IMR-90 (cell line): ENCODE data around the gene COL17A1. TPM values are rescaled to one million over a fixed set of nuclear protein-coding genes. Genes with fewer than 3 reads are reported as not detected.

Source experiments
- ATAC-seq: fragments of 200-7000 bp; cut with Tn5 transposase; 2 replicates; pipeline ENCODE4 v1.9.1; 2020; ENCODE audit warnings: low read depth, mild to moderate bottlenecking, moderate library complexity
- BruUV-seq: library from RNA; stranded (reverse); fragments of 400-500 nt; replicated peaks from 2 replicates; lab custom pipeline; 2021; lab: Mats Ljungman, UMichigan
- CTCF ChIA-PET: fragments of 300-600 bp; formaldehyde crosslinking; extraction: SDS; loops from one replicate; lab custom pipeline; 2021; ENCODE audit warnings: antibody characterized with exemption; lab: Yijun Ruan, JAX
- POLR2A ChIA-PET: fragments of 300-600 bp; sonication (Branson Sonifier 250); formaldehyde crosslinking; loops from one replicate; lab custom pipeline; 2022; ENCODE audit warnings: antibody characterized with exemption; ENCODE audit not compliant: unreplicated experiment; lab: Charles Lee
- DNase-seq: peaks from one replicate; pipeline ENCODE4 v3.0.0; 2013
- H2AFZ ChIP-seq: replicated peaks from 2 replicates; pipeline ENCODE3; 2013; ENCODE audit warnings: low read length, mild to moderate bottlenecking; ENCODE audit not compliant: poor library complexity
- H2AK5ac ChIP-seq: 2 replicates; pipeline ENCODE4 v1.6.1; 2013; ENCODE audit warnings: low read depth, low read length, inconsistent platforms
- H2AK9ac ChIP-seq: replicated peaks from 2 replicates; pipeline ENCODE3; 2013; ENCODE audit warnings: mild to moderate bottlenecking, low read depth, low read length, moderate library complexity; ENCODE audit not compliant: poor library complexity
- H2BK120ac ChIP-seq: 2 replicates; pipeline ENCODE4 v1.6.1; 2013; ENCODE audit warnings: low read depth, low read length, inconsistent platforms
- H2BK15ac ChIP-seq: 3 replicates; pipeline ENCODE4 v1.6.1; 2013; ENCODE audit warnings: low read depth, low read length, inconsistent platforms
- H2BK20ac ChIP-seq: 2 replicates; pipeline ENCODE4 v1.6.1; 2013; ENCODE audit warnings: low read depth, mild to moderate bottlenecking, inconsistent platforms, low read length, moderate library complexity
- H2BK5ac ChIP-seq: 2 replicates; pipeline ENCODE4 v1.6.1; 2013; ENCODE audit warnings: mild to moderate bottlenecking, low read depth, low read length, inconsistent platforms; ENCODE audit not compliant: poor library complexity, severe bottlenecking
- H3K14ac ChIP-seq: replicated peaks from 2 replicates; pipeline ENCODE4 v1.6.1; 2013; ENCODE audit warnings: low read depth, low read length, inconsistent platforms
- H3K18ac ChIP-seq: 2 replicates; pipeline ENCODE4 v1.6.1; 2013; ENCODE audit warnings: low read depth, low read length, control low read depth
- H3K23ac ChIP-seq: 2 replicates; pipeline ENCODE4 v1.6.1; 2013; ENCODE audit warnings: low read depth, low read length, inconsistent platforms
- H3K27ac ChIP-seq: 2 replicates; pipeline ENCODE4 v1.5.1; 2013; ENCODE audit warnings: mild to moderate bottlenecking, control low read depth, low read length; ENCODE audit not compliant: insufficient read depth
- H3K27me3 ChIP-seq: 2 replicates; pipeline ENCODE4 v1.6.1; 2013; ENCODE audit warnings: low read length; ENCODE audit not compliant: control insufficient read depth, insufficient read depth
- H3K36me3 ChIP-seq: 2 replicates; pipeline ENCODE4 v1.6.1; 2013; ENCODE audit warnings: low read length, mixed read lengths; ENCODE audit not compliant: control insufficient read depth, insufficient read depth
- H3K4ac ChIP-seq: 2 replicates; pipeline ENCODE4 v1.6.1; 2013; ENCODE audit warnings: low read depth, low read length, inconsistent platforms
- H3K4me1 ChIP-seq: 2 replicates; pipeline ENCODE4 v1.6.1; 2013; ENCODE audit warnings: low read length, mixed read lengths; ENCODE audit not compliant: control insufficient read depth, insufficient read depth
- H3K4me2 ChIP-seq: 2 replicates; pipeline ENCODE4 v1.6.1; 2013; ENCODE audit warnings: low read depth, mild to moderate bottlenecking, control low read depth, low read length, moderate library complexity
- H3K4me3 ChIP-seq: 2 replicates; pipeline ENCODE4 v1.5.1; 2013; ENCODE audit warnings: low read depth, mild to moderate bottlenecking, control low read depth, low read length, moderate library complexity; ENCODE audit not compliant: insufficient read depth
- H3K56ac ChIP-seq: 2 replicates; pipeline ENCODE4 v1.6.1; 2013; ENCODE audit warnings: low read length, inconsistent platforms; ENCODE audit not compliant: insufficient read depth; ENCODE audit errors: extremely low read depth
- H3K79me1 ChIP-seq, 2 experiments: 2 replicates each; pipeline ENCODE4 v1.6.1; 2013; ENCODE audit warnings: low read length in 2 of 2, inconsistent platforms in 1 of 2, low read depth in 1 of 2
- H3K9ac ChIP-seq: 2 replicates; pipeline ENCODE4 v1.6.1; 2013; ENCODE audit warnings: low read depth, low read length, control low read depth
- H3K9me1 ChIP-seq: 2 replicates; pipeline ENCODE4 v1.6.1; 2013; ENCODE audit warnings: low read length, inconsistent platforms; ENCODE audit not compliant: insufficient read depth
- H3K9me3 ChIP-seq: 2 replicates; pipeline ENCODE4 v1.6.1; 2013; ENCODE audit warnings: low read length; ENCODE audit not compliant: control insufficient read depth, insufficient read depth
- H4K20me1 ChIP-seq: 2 replicates; pipeline ENCODE4 v1.6.1; 2013; ENCODE audit warnings: low read length, inconsistent platforms; ENCODE audit not compliant: insufficient read depth
- H4K5ac ChIP-seq: 2 replicates; pipeline ENCODE4 v1.6.1; 2013; ENCODE audit warnings: mild to moderate bottlenecking, low read depth, low read length, control low read depth
- H4K8ac ChIP-seq, 2 experiments: 2 replicates each; pipeline ENCODE4 v1.6.1; 2013; ENCODE audit warnings: low read depth in 2 of 2, low read length in 2 of 2, control low read depth in 1 of 2, inconsistent platforms in 1 of 2
- H4K91ac ChIP-seq: 2 replicates; pipeline ENCODE4 v1.6.1; 2013; ENCODE audit warnings: low read depth, low read length, inconsistent platforms; ENCODE audit not compliant: insufficient read depth
- CEBPB ChIP-seq: IDR thresholded peaks from 2 replicates; pipeline ENCODE4 v1.6.1; 2012; ENCODE audit warnings: low read depth, low read length, improper control_type of control experiment
- ELK1 ChIP-seq: fragments of 150-350 bp; IDR thresholded peaks from 2 replicates; pipeline ENCODE4 v1.6.1; 2016; ENCODE audit warnings: low read depth, mild to moderate bottlenecking, low read length, moderate library complexity, borderline replicate concordance
- NFE2L2 ChIP-seq: fragments of 150-350 bp; IDR thresholded peaks from 2 replicates; pipeline ENCODE4 v1.6.1; 2016; ENCODE audit warnings: low read depth, mild to moderate bottlenecking, low read length
- POLR2A ChIP-seq: IDR thresholded peaks from 2 replicates; pipeline ENCODE4 v1.6.1; 2012; ENCODE audit warnings: mild to moderate bottlenecking, low read depth, low read length
- WGBS, 2 experiments: methylation state at CpG; one replicate each; pipeline versions ENCODE4 v1.1.5 to v1.1.7; 2013; ENCODE audit warnings: missing lambda C conversion rate in 2 of 2; ENCODE audit not compliant: insufficient read length in 1 of 2; ENCODE audit errors: extremely low coverage in 2 of 2; 5-methylcytosine and 5-hydroxymethylcytosine counted together
- dilution Hi-C: fragments of 300-500 bp; cut with HindIII; formaldehyde crosslinking; loops from one replicate; pipeline ENCODE4 v1.14.3; 2018; ENCODE audit warnings: low sequenced_read_pairs; ENCODE audit not compliant: unreplicated experiment
- in situ Hi-C: fragments of 300-500 bp; cut with MboI; formaldehyde crosslinking; loops from 3 replicates; pipeline ENCODE4 v1.14.3; 2019; ENCODE audit warnings: low sequenced_read_pairs, inconsistent platforms, mixed read lengths
- intact Hi-C: fragments of 100-400 bp; cut with micrococcal nuclease; formaldehyde crosslinking; loops from 2 replicates; pipeline ENCODE4 v1.10.0; 2022
- polyA plus RNA-seq, 3 experiments: library from polyadenylated mRNA; depleted of rRNA; stranded (reverse); fragments of >200 nt; gene quantifications; 2 replicates each; pipeline ENCODE4 v1.2.3, GENCODE V29; 2012; ENCODE audit warnings: low replicate concordance in 1 of 3
- total RNA-seq: library from RNA; depleted of rRNA; stranded (reverse); fragments of >200 nt; gene quantifications from 2 replicates; pipeline ENCODE4 v1.2.3, GENCODE V29; 2012

COL17A1 gene
- total and polyA plus RNA-seq, 2 of the 4 experiments (the other 2 are of a cell fraction) = 0.14 to 0.18 TPM

- H3K79me1 ChIP-seq = peaks cover 5 to 36% of the 10 kb centered on the region in 2 experiments; a peak in 3 of 4 replicates
- TF ChIP-seq NFE2L2 (no peak), CEBPB (peak; percentile 73), POLR2A (no peak), ELK1 (no peak)
- POLR2A ChIA-PET = interaction anchor here (0.6 kb wide), 1 partner anchor 42 kb away, joined by 6 read pairs; no protein-coding TSS in a partner anchor
- H3K4me3 ChIP-seq = no peak overlapping the region
- H3K4me1 ChIP-seq = peaks cover 7% of the 10 kb centered on the region
- no peak overlapping the region for H3K9ac ChIP-seq
- no peak overlapping the region for H3K14ac ChIP-seq
- no peak for ATAC-seq
- no peak overlapping the region for H4K91ac ChIP-seq
- H4K20me1 ChIP-seq = peaks cover 11% of the 10 kb centered on the region; the same call in 1 of the 2 replicates
- H2AFZ ChIP-seq = no peak overlapping the region
- H4K5ac ChIP-seq = no peak overlapping the region
- peaks cover 7% of the 10 kb centered on the region for H3K9me1 ChIP-seq
- H2AK5ac ChIP-seq = no peak overlapping the region
- in situ Hi-C loops = no loop called here
- no peak overlapping the region for H3K4ac ChIP-seq
- no peak overlapping the region for H3K23ac ChIP-seq
- H2BK120ac ChIP-seq = no peak overlapping the region
- no CpG with 5 or more reads among the region's 3 CpGs for WGBS, 2 experiments
- no peak overlapping the region for H3K18ac ChIP-seq
- no peaks in the 10 kb centered on the region for H3K27me3 ChIP-seq
- H2AK9ac ChIP-seq = no peak overlapping the region
- no peak overlapping the region for H2BK15ac ChIP-seq
- peaks cover 4% of the 10 kb centered on the region; the same call in 1 of the 2 replicates for H3K36me3 ChIP-seq
- H2BK5ac ChIP-seq = no peak overlapping the region
- H3K56ac ChIP-seq = no peak overlapping the region
- dilution Hi-C loops = no loop called here
- BruUV-seq = no TSS peak
- no peak overlapping the region for H2BK20ac ChIP-seq
- H4K8ac ChIP-seq = no peak overlapping the region
- no peak for DNase-seq
- intact Hi-C loops = no loop called here
- no peaks in the 10 kb centered on the region for H3K9me3 ChIP-seq
- H3K27ac ChIP-seq = no peak overlapping the region
- CTCF ChIA-PET = interaction anchor here (0.6 to 0.7 kb wide), 3 partner anchors 103 to 269 kb away, joined by 3 to 8 read pairs (median 4); no protein-coding TSS in a partner anchor
- no peak overlapping the region for H3K4me2 ChIP-seq
Measured at GRCh38 chr10:103991393-103992128, 94.1 kb downstream of the COL17A1 start.
